Adrenal gland (tissue), 12 donors: ENCODE data around the gene VPS54. TPM values are rescaled to one million over a fixed set of nuclear protein-coding genes. Genes with fewer than 3 reads are reported as not detected.

ENCODE experiments used
- DNase-seq, 7 donors: peaks; one replicate each; pipeline ENCODE4 v3.0.0-alpha.2; 2019 to 2020
- H3K27ac ChIP-seq, 5 donors: fragments of 200-600 bp; sonication (generic) in 4 of 5; 1 replicate in 3 of 5; 2 replicates in 2 of 5; pipeline versions ENCODE4 v1.5.1 to v1.8.0; 2016 to 2020; ENCODE audit warnings: mild to moderate bottlenecking in 1 of 5
- H3K27me3 ChIP-seq: fragments of 200-600 bp; 2 replicates; pipeline ENCODE4 v1.8.0; 2021
- H3K36me3 ChIP-seq, 2 donors: fragments of 200-600 bp; replicated peaks in 1 of 2; 1 replicate in 1 of 2; 2 replicates in 1 of 2; pipeline versions ENCODE4 v1.5.1 to v1.8.0; 2018 to 2022
- H3K4me1 ChIP-seq, 2 donors: fragments of 200-600 bp; replicated peaks in 1 of 2; 1 replicate in 1 of 2; 2 replicates in 1 of 2; pipeline versions ENCODE4 v1.5.1 to v1.8.0; 2018 to 2021
- H3K4me3 ChIP-seq, 4 donors: fragments of 200-600 bp; sonication (generic) in 3 of 4; one replicate each; pipeline ENCODE4 v1.5.1; 2016 to 2018
- H3K9me3 ChIP-seq, 3 donors: fragments of 200-600 bp; sonication (generic) in 1 of 3; replicated peaks in 1 of 3; 1 replicate in 2 of 3; 2 replicates in 1 of 3; pipeline versions ENCODE4 v1.5.1 to v1.8.0; 2016 to 2021
- POLR2A ChIP-seq, 2 donors: fragments of 450-650 bp; IDR thresholded peaks; one replicate each; pipeline ENCODE4 v1.6.1; 2017; ENCODE audit warnings: antibody characterized with exemption in 2 of 2, mild to moderate bottlenecking in 2 of 2, moderate library complexity in 1 of 2
- WGBS, 4 donors: extraction: QIAGEN DNeasy Blood & Tissue Kit in 2 of 4; methylation state at CpG; one replicate each; pipeline versions ENCODE4 v1.1.5 to v1.1.7; 2013 to 2017; 5-methylcytosine and 5-hydroxymethylcytosine counted together
- intact Hi-C, 2 donors: fragments of 100-400 bp; cut with DNase I; formaldehyde crosslinking; loops; one replicate each; pipeline versions ENCODE4 v1.14.1 to v1.15.0; 2022 to 2023
- polyA plus RNA-seq, 3 donors: library from polyadenylated mRNA; stranded (reverse); fragments of 200-250 nt in 2 of 3; fragments of 350-450 nt in 1 of 3; fragmentation: Illumina TruSeq in 1 of 3; extraction: RNeasy Lipid Tissue Mini Kit (QIAGEN cat#74804) in 1 of 3; gene quantifications; one replicate each; pipeline ENCODE4 v1.2.3, GENCODE V29; 2013 to 2014
- total RNA-seq, 9 donors: library from RNA; depleted of rRNA in 4 of 9; stranded (reverse); fragments of >200 nt in 4 of 9; fragments of 120-200 nt in 1 of 9; fragmentation: NEBNext Ultra II Directional in 1 of 9; extraction: Animal tissue kit (Norgen Biotek cat#: 25700) in 1 of 9; gene quantifications; one replicate each; pipeline versions ENCODE4 v1.1.0 to v1.2.4, GENCODE V29; 2013 to 2023
- TF ChIP-seq, protein P1 (sequence below), 6 experiments: fragments of 450-650 bp in 4 of 6; fragments of 200-600 bp in 2 of 6; sonication (generic) in 1 of 6; IDR thresholded peaks; 1 replicate in 5 of 6; 2 replicates in 1 of 6; pipeline versions ENCODE4 v1.5.1 to v1.8.0; 2016 to 2021; ENCODE audit warnings: antibody characterized with exemption in 6 of 6, mild to moderate bottlenecking in 2 of 6, moderate library complexity in 1 of 6
- donor health status: healthy with polysubstance abuse.
- donor health status: Bipolar disorder and iron deficiency.
- donor health status: DM: yes; HTN: yes; CAD: no.
- donor health status: DM: no; HTN: no; CAD: no.
- donor health status: DM: no; HTN: no; CAD: no.
- donor health status: DM: yes; HTN: yes; CAD: no.

VPS54 gene
- total and polyA plus RNA-seq, 12 donors: 15.1 to 38.9 (median 19.0) TPM

DNA sequence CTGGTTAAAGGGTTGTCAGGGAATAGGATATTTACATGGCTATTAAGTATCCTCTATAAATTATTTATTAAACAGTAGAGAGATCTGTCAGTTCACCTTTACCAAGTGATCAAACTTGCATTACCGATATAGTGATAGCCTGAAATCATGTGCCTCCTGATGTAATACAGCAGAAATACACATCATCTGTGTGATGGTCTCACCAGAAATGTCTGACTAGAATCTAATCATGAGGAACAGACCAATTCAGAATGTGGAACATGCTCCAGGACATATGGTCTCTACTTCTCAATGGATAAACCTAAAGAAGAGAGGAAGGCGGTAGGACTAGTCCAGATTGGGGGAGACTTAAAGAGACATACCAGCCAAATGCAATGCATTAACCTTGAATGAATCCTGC is 6.2 kb downstream of the VPS54 start:
- Histone ChIP-seq H3K27ac (no peak overlapping the region), H3K36me3 (no peaks in the 10 kb centered on the region), H3K9me3 (no peaks in the 10 kb centered on the region), H3K4me1 (peaks cover 0 to 38% of the 10 kb centered on the region in 2 donors), H3K27me3 (no peaks in the 10 kb centered on the region), H3K4me3 (no peak overlapping the region)
- intact Hi-C loops: no loop called here
- no peak for DNase-seq
- no peak for TF ChIP-seq POLR2A (IDR thresholded peaks at IDR 0.05)
- TF ChIP-seq, protein P1, sequence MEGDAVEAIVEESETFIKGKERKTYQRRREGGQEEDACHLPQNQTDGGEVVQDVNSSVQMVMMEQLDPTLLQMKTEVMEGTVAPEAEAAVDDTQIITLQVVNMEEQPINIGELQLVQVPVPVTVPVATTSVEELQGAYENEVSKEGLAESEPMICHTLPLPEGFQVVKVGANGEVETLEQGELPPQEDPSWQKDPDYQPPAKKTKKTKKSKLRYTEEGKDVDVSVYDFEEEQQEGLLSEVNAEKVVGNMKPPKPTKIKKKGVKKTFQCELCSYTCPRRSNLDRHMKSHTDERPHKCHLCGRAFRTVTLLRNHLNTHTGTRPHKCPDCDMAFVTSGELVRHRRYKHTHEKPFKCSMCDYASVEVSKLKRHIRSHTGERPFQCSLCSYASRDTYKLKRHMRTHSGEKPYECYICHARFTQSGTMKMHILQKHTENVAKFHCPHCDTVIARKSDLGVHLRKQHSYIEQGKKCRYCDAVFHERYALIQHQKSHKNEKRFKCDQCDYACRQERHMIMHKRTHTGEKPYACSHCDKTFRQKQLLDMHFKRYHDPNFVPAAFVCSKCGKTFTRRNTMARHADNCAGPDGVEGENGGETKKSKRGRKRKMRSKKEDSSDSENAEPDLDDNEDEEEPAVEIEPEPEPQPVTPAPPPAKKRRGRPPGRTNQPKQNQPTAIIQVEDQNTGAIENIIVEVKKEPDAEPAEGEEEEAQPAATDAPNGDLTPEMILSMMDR (IDR thresholded peaks at IDR 0.05): no peak
- WGBS, 4 donors: 91 to 99% (median 94%) methylated on average over 2 of the region's 2 CpGs

DNA sequence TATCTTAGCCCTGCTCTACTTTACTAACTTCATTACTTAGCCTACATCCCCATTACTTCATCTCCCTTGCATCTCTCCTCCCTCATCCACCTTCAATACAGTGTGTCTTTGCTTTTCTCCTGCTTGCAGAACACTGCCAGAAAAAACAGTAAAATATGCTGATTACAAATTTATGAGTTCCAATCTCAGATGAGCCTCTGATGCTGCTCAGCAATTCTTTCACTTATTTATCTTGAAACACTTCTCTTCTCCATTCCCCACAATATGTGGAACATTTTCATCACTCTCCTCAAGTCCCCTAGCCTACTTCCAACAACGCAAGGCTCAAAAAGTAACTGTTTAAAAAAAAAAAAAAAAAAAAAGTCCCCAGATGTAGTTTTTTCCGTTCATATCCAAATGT is 7.1 kb downstream of the VPS54 start:
- Histone ChIP-seq H3K4me3 (no peak overlapping the region), H3K4me1 (peaks cover 0 to 38% of the 10 kb centered on the region in 2 donors), H3K36me3 (no peaks in the 10 kb centered on the region), H3K27me3 (no peaks in the 10 kb centered on the region), H3K9me3 (no peaks in the 10 kb centered on the region), H3K27ac (no peak overlapping the region)
- no peak for TF ChIP-seq POLR2A (IDR thresholded peaks at IDR 0.05)
- TF ChIP-seq, protein P1 (IDR thresholded peaks at IDR 0.05): no peak
- WGBS, 4 donors: 58 to 76% (median 64%) methylated on average over 2 of the region's 2 CpGs
- intact Hi-C loops: no loop called here
- DNase-seq: no peak

DNA sequence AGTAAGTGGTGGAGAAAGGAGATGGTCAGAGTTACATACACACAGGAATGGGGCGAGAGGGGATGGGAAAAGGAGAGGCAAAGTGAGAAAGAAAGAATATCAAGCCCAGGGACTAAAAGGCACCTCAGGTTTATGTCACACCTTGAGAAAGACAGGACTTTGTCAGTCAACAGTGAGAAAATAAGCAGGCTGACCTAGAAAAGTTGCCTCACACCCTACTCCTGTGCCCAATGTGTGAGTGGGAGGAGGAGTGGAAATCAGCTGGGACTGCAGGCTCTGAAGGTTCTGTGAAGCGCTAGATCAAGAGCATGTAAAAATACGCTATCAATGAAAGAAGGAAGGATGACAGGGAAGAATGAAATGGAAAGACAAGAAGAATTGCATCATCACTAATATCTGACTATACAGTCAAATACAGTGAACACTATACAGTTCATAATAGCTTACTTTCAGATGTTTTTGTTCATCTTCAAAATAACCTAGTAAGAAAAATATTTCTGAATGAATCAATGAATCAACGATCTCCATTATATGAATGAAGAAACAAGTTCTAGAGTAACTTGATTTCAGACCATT is 10.7 kb downstream of the VPS54 start:
- WGBS, 4 donors: 93 to 99% (median 96%) methylated on average over 4 of the region's 4 CpGs
- no peak overlapping the region for H3K4me3 ChIP-seq
- no peak overlapping the region for H3K27ac ChIP-seq
- DNase-seq: no peak
- intact Hi-C loops: no loop called here
- H3K36me3 ChIP-seq: no peaks in the 10 kb centered on the region
- H3K27me3 ChIP-seq: no peaks in the 10 kb centered on the region
- H3K9me3 ChIP-seq: no peaks in the 10 kb centered on the region
- no peak for TF ChIP-seq POLR2A (IDR thresholded peaks at IDR 0.05)
- TF ChIP-seq, protein P1 (IDR thresholded peaks at IDR 0.05): no peak
- peaks cover 0 to 18% of the 10 kb centered on the region in 2 donors for H3K4me1 ChIP-seq

DNA sequence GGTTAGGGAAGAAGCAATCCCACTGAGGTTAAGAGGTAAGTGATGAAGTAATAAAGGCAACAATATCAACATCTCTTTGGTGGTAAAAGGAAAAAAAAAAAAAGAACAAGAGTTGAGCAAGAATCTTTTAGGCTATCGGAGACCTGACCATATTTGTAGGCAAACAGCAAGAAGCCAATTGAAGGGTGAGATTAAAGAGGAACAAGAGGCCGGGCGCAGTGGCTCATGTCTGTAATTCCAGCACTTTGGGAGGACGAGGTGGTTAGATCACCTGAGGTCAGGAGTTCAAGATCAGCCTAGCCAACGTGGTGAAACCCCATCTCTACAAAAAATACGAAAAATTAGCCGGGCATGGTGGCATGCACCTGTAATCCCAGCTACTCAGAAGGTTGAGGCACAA is 11.3 kb downstream of the VPS54 start:
- WGBS, 4 donors: 82 to 90% (median 85%) methylated on average over 7 of the region's 7 CpGs
- Histone ChIP-seq H3K27me3 (no peaks in the 10 kb centered on the region), H3K4me1 (peaks cover 0 to 24% of the 10 kb centered on the region in 2 donors), H3K27ac (no peak overlapping the region), H3K36me3 (no peaks in the 10 kb centered on the region), H3K9me3 (no peaks in the 10 kb centered on the region), H3K4me3 (no peak overlapping the region)
- intact Hi-C loops: no loop called here
- DNase-seq: no peak
- TF ChIP-seq, protein P1 (IDR thresholded peaks at IDR 0.05): no peak
- TF ChIP-seq POLR2A (IDR thresholded peaks at IDR 0.05): no peak
